HCT116 (cell line): ENCODE measurements around the gene FAM50A. TPM values are rescaled to one million over a fixed set of nuclear protein-coding genes. Genes with fewer than 3 reads are reported as not detected.

ENCODE experiments used
- ATAC-seq: fragments of 200-7000 bp; cut with Tn5 transposase; 2 replicates; pipeline ENCODE4 v1.9.1; 2020; ENCODE audit warnings: mild to moderate bottlenecking, moderate library complexity
- BruUV-seq: library from RNA; stranded (reverse); fragments of 400-500 nt; replicated peaks from 2 replicates; lab custom pipeline; 2021; lab: Mats Ljungman, UMichigan
- CTCF ChIA-PET: fragments of 300-600 bp; sonication (Branson Sonifier 250); formaldehyde crosslinking; loops from one replicate; lab custom pipeline; 2021; ENCODE audit warnings: antibody characterized with exemption; lab: Charles Lee
- POLR2A ChIA-PET: fragments of 300-600, 350-600 bp; sonication (Branson Sonifier 250); formaldehyde crosslinking; loops from one replicate; lab custom pipeline; 2021; ENCODE audit warnings: antibody characterized with exemption; lab: Charles Lee
- RAD21 ChIA-PET, 2 experiments: fragments of 300-600 bp; sonication (Branson Sonifier 250); formaldehyde crosslinking; loops; one replicate each; lab custom pipeline; 2023; ENCODE audit warnings: low total read pairs in 2 of 2; ENCODE audit not compliant: uncharacterized antibody in 2 of 2, unreplicated experiment in 2 of 2, low non-redundant PET in 1 of 2; lab: Charles Lee
- DNase-seq: peaks from one replicate; pipeline ENCODE4 v3.0.0-alpha.2; 2010; ENCODE audit warnings: low read depth, low spot score
- H2AFZ ChIP-seq: fragments of 200-600 bp; shearing (Covaris generic), sonication (generic); 2 replicates; pipeline ENCODE4 v1.6.1; 2017; ENCODE audit warnings: low read depth, mixed run types, mixed read lengths, antibody characterized with exemption, low read length; ENCODE audit not compliant: poor library complexity, severe bottlenecking
- H3K27ac ChIP-seq: 2 replicates; pipeline ENCODE4 v1.5.1; 2012; ENCODE audit warnings: low read depth, low read length
- H3K27me3 ChIP-seq: fragments of 200-600 bp; sonication (generic); 2 replicates; pipeline ENCODE4 v1.6.1; 2016; ENCODE audit warnings: mixed run types, low read length, mixed read lengths; ENCODE audit not compliant: insufficient read depth
- H3K36me3 ChIP-seq, 2 experiments: fragments of 200-500 bp in 1 of 2; fragments of 200-600 bp in 1 of 2; sonication (Bioruptor generic) in 1 of 2; sonication (generic) in 1 of 2; 2 replicates each; pipeline versions ENCODE4 v1.5.1 to v1.6.1; 2014 to 2016; ENCODE audit warnings: low read length in 2 of 2, inconsistent platforms in 1 of 2, mixed read lengths in 1 of 2, mixed run types in 1 of 2; ENCODE audit not compliant: insufficient read depth in 2 of 2, control insufficient read depth in 1 of 2
- H3K4me1 ChIP-seq, 2 experiments: fragments of 200-600 bp in 1 of 2; sonication (generic) in 1 of 2; 2 replicates each; pipeline versions ENCODE4 v1.5.1 to v1.6.1; 2012 to 2017; ENCODE audit warnings: low read length in 2 of 2, inconsistent platforms in 1 of 2, mild to moderate bottlenecking in 1 of 2, mixed read lengths in 1 of 2, mixed run types in 1 of 2, moderate library complexity in 1 of 2; ENCODE audit not compliant: insufficient read depth in 2 of 2, control insufficient read depth in 1 of 2
- H3K4me2 ChIP-seq: fragments of 200-600 bp; sonication (generic); 2 replicates; pipeline ENCODE4 v1.6.1; 2017; ENCODE audit warnings: mixed run types, low read length, mixed read lengths
- H3K4me3 ChIP-seq, 2 experiments: fragments of 200-600 bp in 1 of 2; sonication (generic) in 1 of 2; replicated peaks in 1 of 2; 2 replicates each; pipeline ENCODE4 v1.5.1; 2011 to 2016; ENCODE audit warnings: low read length in 2 of 2, control low read depth in 1 of 2, low read depth in 1 of 2, mild to moderate bottlenecking in 1 of 2, mixed read lengths in 1 of 2, mixed run types in 1 of 2
- H3K79me2 ChIP-seq: fragments of 200-600 bp; sonication (generic); 2 replicates; pipeline ENCODE4 v1.6.1; 2017; ENCODE audit warnings: mild to moderate bottlenecking, mixed run types, low read length, moderate library complexity, mixed read lengths; ENCODE audit not compliant: insufficient read depth
- H3K9ac ChIP-seq: fragments of 200-600 bp; sonication (generic); 2 replicates; pipeline ENCODE4 v1.6.1; 2016; ENCODE audit warnings: low read length, mixed read lengths
- H3K9me2 ChIP-seq: fragments of 200-600 bp; sonication (generic), shearing (Covaris generic); 2 replicates; pipeline ENCODE4 v1.6.1; 2017; ENCODE audit warnings: mixed run types, mild to moderate bottlenecking, moderate library complexity; ENCODE audit not compliant: insufficient read depth
- H3K9me3 ChIP-seq, 2 experiments: fragments of 200-500 bp in 1 of 2; fragments of 200-600 bp in 1 of 2; sonication (Bioruptor generic) in 1 of 2; sonication (generic) in 1 of 2; 2 replicates each; pipeline ENCODE4 v1.6.1; 2014 to 2017; ENCODE audit warnings: low read length in 2 of 2, mixed read lengths in 2 of 2, inconsistent platforms in 1 of 2, low read depth in 1 of 2, mild to moderate bottlenecking in 1 of 2, mixed run types in 1 of 2, moderate library complexity in 1 of 2; ENCODE audit not compliant: control insufficient read depth in 1 of 2, insufficient read depth in 1 of 2
- H4K20me1 ChIP-seq: fragments of 200-600 bp; sonication (generic), shearing (Covaris generic); 2 replicates; pipeline ENCODE4 v1.6.1; 2017; ENCODE audit warnings: mixed run types, mild to moderate bottlenecking, moderate library complexity; ENCODE audit not compliant: insufficient read depth
- CBX3 ChIP-seq: IDR thresholded peaks from 2 replicates; pipeline ENCODE4 v1.6.1; 2012; ENCODE audit warnings: low read depth
- EGR1 ChIP-seq: IDR thresholded peaks from 2 replicates; pipeline ENCODE4 v1.6.1; 2012; ENCODE audit warnings: low read depth
- ELF1 ChIP-seq: IDR thresholded peaks from 2 replicates; pipeline ENCODE4 v1.6.1; 2012; ENCODE audit warnings: low read depth, borderline replicate concordance
- EZH2 ChIP-seq: fragments of 200-600 bp; sonication (generic); IDR thresholded peaks from 2 replicates; pipeline ENCODE4 v1.6.1; 2017; ENCODE audit warnings: antibody characterized with exemption, mixed run types
- EZH2phosphoT487 ChIP-seq: fragments of 200-600 bp; IDR thresholded peaks from 2 replicates; pipeline ENCODE4 v1.6.1; 2018; ENCODE audit warnings: antibody characterized with exemption, borderline replicate concordance
- FOSL1 ChIP-seq: IDR thresholded peaks from 2 replicates; pipeline ENCODE4 v1.6.1; 2012; ENCODE audit warnings: low read depth
- JUND ChIP-seq: IDR thresholded peaks from 2 replicates; pipeline ENCODE4 v1.6.1; 2012
- POLR2A ChIP-seq: IDR thresholded peaks from 2 replicates; pipeline ENCODE4 v1.7.0; 2011; ENCODE audit warnings: borderline replicate concordance; ENCODE audit not compliant: insufficient read depth, insufficient read length; ENCODE audit errors: extremely low read depth
- POLR2AphosphoS5 ChIP-seq: IDR thresholded peaks from 2 replicates; pipeline ENCODE4 v1.6.1; 2011; ENCODE audit warnings: mild to moderate bottlenecking, low read depth, low read length, moderate library complexity
- RAD21 ChIP-seq: IDR thresholded peaks from 2 replicates; pipeline ENCODE4 v1.6.1; 2012; ENCODE audit warnings: low read depth, mild to moderate bottlenecking
- SIN3A ChIP-seq: IDR thresholded peaks from 2 replicates; pipeline ENCODE4 v1.6.1; 2012; ENCODE audit warnings: low read depth
- SP1 ChIP-seq: IDR thresholded peaks from 2 replicates; pipeline ENCODE4 v1.6.1; 2012; ENCODE audit warnings: low read depth
- SRF ChIP-seq: IDR thresholded peaks from 2 replicates; pipeline ENCODE4 v1.6.1; 2012; ENCODE audit warnings: low read depth
- TCF7L2 ChIP-seq: IDR thresholded peaks from 2 replicates; pipeline ENCODE4 v1.7.0; 2011; ENCODE audit warnings: borderline replicate concordance, inconsistent platforms; ENCODE audit not compliant: insufficient read depth, insufficient read length; ENCODE audit errors: extremely low read depth
- YY1 ChIP-seq: IDR thresholded peaks from 2 replicates; pipeline ENCODE4 v1.6.1; 2011; ENCODE audit warnings: low read length, low read depth, moderate library complexity, mild to moderate bottlenecking; ENCODE audit not compliant: insufficient replicate concordance; ENCODE audit errors: extremely low read depth
- ZNF274 ChIP-seq: fragments of 200-500 bp; sonication (Bioruptor generic); IDR thresholded peaks from 2 replicates; pipeline ENCODE4 v1.6.1; 2014; ENCODE audit warnings: mild to moderate bottlenecking, low read depth, low read length, inconsistent platforms
- intact Hi-C: fragments of 100-400 bp; cut with micrococcal nuclease; formaldehyde crosslinking; loops from 2 replicates; pipeline ENCODE4 v1.10.0; 2022
- total RNA-seq: library from RNA; stranded (reverse); gene quantifications from one replicate; pipeline ENCODE4 v1.2.1, GENCODE V29; 2021; ENCODE audit not compliant: unreplicated experiment
- TF ChIP-seq, protein P1 (sequence below): IDR thresholded peaks from 2 replicates; pipeline ENCODE4 v1.6.1; 2012
- TF ChIP-seq, protein P2 (sequence below): IDR thresholded peaks from 2 replicates; pipeline ENCODE4 v1.6.1; 2012

The FAM50A gene
- total RNA-seq, 1 experiment from 2014 or later, result 46.5 TPM

DNA sequence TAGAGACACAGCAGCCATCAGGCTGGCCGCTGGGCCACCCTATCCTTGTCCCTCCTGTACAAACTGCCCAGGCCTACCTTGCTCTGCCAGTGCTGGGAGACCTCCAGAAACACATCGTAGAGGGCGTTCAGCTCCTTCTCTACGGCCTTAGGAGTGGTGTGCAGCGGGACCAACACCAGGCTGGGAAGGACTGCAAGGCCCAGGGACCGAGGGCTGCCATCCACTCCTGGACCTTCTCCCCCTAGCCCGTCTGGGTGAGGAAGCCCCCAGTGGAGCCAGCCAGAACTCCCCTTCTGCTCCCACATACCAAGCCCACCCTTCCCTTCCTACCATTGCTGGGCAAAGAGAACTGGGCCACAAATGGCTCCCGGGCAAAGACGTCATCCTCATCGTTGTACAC is 40.7 kb upstream of the FAM50A start:
- no peak for DNase-seq
- Histone ChIP-seq H4K20me1 (no peaks in the 10 kb centered on the region), H3K79me2 (peaks cover 19% of the 10 kb centered on the region), H3K9me2 (no peaks in the 10 kb centered on the region), H3K27ac (no peak overlapping the region), H2AFZ (no peak overlapping the region), H3K9ac (no peak overlapping the region), H3K4me3 (no peak overlapping the region), H3K4me2 (no peak overlapping the region), H3K4me1 (peaks cover 0 to 19% of the 10 kb centered on the region in 2 experiments; a peak in 2 of 4 replicates), H3K27me3 (no peaks in the 10 kb centered on the region), H3K36me3 (peaks cover 0 to 27% of the 10 kb centered on the region in 2 experiments; a peak in 1 of 4 replicates), H3K9me3 (no peaks in the 10 kb centered on the region)
- no peak for ATAC-seq
- no peak for TF ChIP-seq ZNF274
- no peak for TF ChIP-seq EGR1
- TF ChIP-seq, protein P1, sequence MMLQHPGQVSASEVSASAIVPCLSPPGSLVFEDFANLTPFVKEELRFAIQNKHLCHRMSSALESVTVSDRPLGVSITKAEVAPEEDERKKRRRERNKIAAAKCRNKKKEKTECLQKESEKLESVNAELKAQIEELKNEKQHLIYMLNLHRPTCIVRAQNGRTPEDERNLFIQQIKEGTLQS, result no peak
- no peak for TF ChIP-seq RAD21
- TF ChIP-seq ELF1, result no peak
- no peak for TF ChIP-seq FOSL1
- no peak for TF ChIP-seq POLR2AphosphoS5
- TF ChIP-seq SP1, result no peak
- TF ChIP-seq, protein P2, sequence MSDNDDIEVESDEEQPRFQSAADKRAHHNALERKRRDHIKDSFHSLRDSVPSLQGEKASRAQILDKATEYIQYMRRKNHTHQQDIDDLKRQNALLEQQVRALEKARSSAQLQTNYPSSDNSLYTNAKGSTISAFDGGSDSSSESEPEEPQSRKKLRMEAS, result no peak
- no peak for TF ChIP-seq JUND
- RAD21 ChIA-PET, result no interaction called here
- BruUV-seq, result no TSS peak
- CTCF ChIA-PET, result no interaction called here
- POLR2A ChIA-PET, result no interaction called here
- intact Hi-C loops, result no loop called here

DNA sequence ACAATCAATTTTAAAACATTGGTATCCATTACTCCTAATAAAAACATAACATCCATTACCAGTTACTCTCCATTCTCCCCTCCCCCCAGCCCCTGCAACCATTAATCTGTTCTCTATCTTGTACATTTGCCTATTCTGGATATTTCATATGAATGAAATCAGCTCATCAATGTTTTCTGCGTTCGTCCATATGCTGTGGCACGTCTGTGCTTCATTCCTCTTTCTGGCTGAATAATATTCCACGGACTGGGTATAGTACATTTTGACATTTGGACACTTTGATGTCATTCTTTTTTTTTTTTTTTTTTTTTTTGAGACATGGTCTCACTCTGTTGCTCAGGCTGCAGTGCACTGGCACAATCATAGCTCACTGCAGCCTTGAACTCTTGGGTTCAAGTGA is 40.1 kb upstream of the FAM50A start:
- Histone ChIP-seq H3K9me2 (no peaks in the 10 kb centered on the region), H4K20me1 (no peaks in the 10 kb centered on the region)
- ATAC-seq, result no peak

More for the DNA sequence above, 40.1 kb upstream of the FAM50A start:
- ChIA-PET RAD21 (no interaction called here), CTCF (no interaction called here), POLR2A (no interaction called here)
- H3K27ac ChIP-seq, result no peak overlapping the region
- DNase-seq, result no peak
- H3K36me3 ChIP-seq, result peaks cover 0 to 21% of the 10 kb centered on the region in 2 experiments; a peak in 1 of 4 replicates
- BruUV-seq, result no TSS peak
- peaks cover 0 to 26% of the 10 kb centered on the region in 2 experiments; a peak in 2 of 4 replicates for H3K4me1 ChIP-seq
- H3K4me3 ChIP-seq, result no peak overlapping the region
- H2AFZ ChIP-seq, result no peak overlapping the region
- no peak overlapping the region for H3K4me2 ChIP-seq
- peaks cover 12% of the 10 kb centered on the region for H3K79me2 ChIP-seq
- no peaks in the 10 kb centered on the region for H3K9me3 ChIP-seq
- TF ChIP-seq, protein P1, result no peak
- TF ChIP-seq, protein P2, result no peak
- TF ChIP-seq RAD21 (no peak), YY1 (no peak), SRF (no peak), CBX3 (no peak), POLR2A (no peak), SIN3A (no peak), JUND (no peak), FOSL1 (no peak), EZH2phosphoT487 (no peak), TCF7L2 (no peak), EZH2 (no peak), ELF1 (no peak)
- H3K27me3 ChIP-seq, result no peaks in the 10 kb centered on the region
- intact Hi-C loops, result no loop called here
- no peak overlapping the region for H3K9ac ChIP-seq
